UCSD-AML1 (cell line): ENCODE data around the gene ACOT13.
"Not testable (repeated sequence)": the region's sequence is repeated elsewhere in the genome, so short reads cannot be mapped to it uniquely, and the experiment has no call there.

ENCODE experiments used
- DNase-seq: peaks from one replicate; lab custom pipeline; 2025; ENCODE audit not compliant: unreplicated experiment; lab: John Stamatoyannopoulos, UW

Gene ACOT13

DNA sequence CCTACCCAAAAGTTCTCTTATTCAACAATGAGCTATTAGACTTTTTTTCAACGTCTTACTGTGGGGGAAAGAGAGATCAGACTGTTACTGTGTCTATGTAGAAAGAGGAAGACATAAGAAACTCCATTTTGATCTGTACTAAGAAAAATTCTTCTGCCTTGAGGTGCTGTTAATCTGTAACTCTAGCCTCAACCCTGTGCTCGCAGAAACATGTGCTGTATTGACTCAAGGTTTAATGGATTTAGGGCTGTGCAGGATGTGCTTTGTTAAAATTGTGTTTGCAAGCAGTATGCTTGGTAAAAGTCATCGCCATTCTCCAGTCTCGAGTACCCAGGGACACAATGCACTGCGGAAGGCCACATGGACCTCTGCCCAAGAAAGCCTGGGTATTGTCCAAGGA, 5.1 kb upstream of the ACOT13 start:
- DNase-seq = not testable (repeated sequence)

DNA sequence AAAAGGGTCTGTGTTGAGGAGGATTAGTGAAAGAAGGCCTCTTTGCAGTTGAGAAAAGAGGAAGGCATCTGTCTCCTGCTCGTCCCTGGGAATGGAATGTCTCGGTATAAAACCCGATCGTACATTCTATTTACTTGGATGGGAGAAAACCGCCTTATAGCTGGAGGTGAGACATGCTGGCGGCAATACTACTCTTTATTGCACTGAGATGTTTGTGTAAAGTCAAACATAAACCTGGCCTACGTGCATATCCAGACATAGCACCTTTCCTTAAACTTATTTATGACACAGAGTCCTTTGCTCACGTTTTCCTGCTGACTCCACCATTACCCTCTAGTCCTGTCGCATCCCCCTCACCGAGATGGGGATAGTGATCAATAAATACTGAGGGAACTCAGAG, 4.6 kb upstream of the ACOT13 start:
- DNase-seq = no peak

DNA sequence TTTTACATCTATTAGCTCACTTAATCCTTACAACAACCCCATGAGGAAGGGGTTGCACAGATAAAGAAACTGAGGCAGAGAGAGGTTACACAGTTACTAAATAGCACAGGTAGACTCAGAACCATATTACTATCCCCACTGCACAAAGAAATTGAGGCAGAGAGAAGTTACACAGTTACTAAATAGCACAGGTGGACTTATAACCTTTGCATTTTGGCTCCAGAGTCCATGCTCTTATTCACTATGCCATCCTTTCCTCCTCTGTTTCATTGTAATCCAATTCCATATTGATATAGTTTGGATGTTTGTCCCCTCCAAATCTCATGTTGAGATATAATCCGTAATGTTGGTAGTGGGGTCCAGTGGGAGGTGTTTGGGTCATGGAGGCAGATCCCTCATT, 3.7 kb upstream of the ACOT13 start:
- DNase-seq = no peak

DNA sequence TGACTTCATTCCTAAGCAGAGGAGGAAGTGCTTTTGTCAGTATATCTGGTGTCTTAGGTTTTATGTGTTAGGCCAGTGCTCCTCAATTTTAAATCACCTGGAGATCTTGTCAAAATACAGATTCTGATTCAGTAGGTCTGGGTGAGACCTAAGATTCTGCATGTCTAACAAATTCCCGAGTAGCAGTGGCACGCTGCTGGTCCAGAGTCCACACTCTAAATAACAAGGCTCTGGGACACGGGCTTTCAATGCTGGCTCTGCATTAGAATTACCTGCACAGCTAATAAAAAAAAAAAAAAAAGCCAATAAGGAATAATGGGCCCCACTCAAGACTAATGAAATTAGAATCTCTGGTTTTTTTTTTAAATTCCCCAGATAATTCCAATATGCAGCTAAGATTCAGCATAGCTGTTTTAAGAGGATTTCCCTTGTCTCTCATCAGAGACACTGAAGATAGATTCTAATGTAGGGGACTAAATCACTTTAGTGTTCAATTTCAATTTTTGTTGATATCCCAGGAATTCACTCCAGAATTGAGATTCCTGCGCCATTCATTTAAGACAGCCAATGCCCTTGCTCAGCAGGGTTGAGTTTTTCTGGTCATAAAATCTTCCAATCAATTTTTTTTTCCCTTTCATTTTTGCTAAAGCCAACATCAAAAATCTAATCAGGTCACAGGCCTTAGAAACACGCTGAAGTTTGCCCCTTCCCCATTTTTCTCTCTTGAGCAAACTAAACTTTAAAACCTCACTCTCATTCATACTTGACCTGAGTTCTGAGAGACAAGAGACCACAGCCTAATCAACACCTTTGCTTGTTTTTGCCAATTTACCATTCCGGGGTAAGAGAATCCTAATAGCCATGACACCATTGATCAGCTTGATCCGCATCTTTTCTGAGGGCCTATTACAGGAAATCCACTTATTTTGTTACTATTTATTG, 2.6 kb upstream of the ACOT13 start:
- no peak for DNase-seq

- DNase-seq = no peak
These were observed 708 bp upstream of the ACOT13 start for GRCh38 chr6:24666097-24666640.

GRCh38 chr6:24667378-24667803, 514 bp downstream of the ACOT13 start:
- no peak for DNase-seq

- DNase-seq = not testable (repeated sequence)
These were observed 1.5 kb downstream of the ACOT13 start for GRCh38 chr6:24668066-24668996.

DNA sequence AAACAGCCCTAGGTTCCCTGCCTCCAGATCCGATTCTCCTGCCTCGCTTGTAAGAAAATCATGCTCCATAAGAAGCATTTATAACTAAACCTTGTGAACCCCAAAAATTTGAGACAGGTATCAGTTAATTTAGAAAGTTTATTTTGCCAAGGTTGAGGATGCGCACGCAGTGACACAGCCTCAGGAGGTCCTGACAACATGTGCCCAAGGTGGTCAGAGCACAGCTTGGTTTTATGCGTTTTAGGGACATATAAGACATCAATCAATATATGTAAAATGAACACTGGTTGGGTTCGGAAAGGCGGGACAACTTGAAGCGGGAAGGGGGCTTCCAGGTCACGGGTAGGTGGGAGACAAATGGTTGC, 2.1 kb downstream of the ACOT13 start:
- no peak for DNase-seq

- DNase-seq = not testable (repeated sequence)
These were observed 3.6 kb downstream of the ACOT13 start for GRCh38 chr6:24670492-24670891.

DNA sequence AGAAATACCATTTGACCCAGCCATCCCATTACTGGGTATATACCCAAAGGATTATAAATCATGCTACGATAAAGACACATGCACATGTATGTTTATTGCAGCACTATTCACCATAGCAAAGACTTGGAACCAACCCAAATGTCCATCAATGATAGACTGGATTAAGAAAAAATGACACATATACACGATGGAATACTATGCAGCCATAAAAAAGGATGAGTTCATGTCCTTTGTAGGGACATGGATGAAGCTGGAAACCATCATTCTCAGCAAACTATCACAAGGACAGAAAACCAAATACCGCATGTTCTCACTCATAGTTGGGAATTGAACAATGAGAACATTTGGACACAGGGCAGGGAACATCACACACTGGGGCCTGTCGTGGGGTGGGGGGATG, 4.2 kb downstream of the ACOT13 start:
- DNase-seq = not testable (repeated sequence)

GRCh38 chr6:24672620-24673182, 5.8 kb downstream of the ACOT13 start:
- DNase-seq = no peak

DNA sequence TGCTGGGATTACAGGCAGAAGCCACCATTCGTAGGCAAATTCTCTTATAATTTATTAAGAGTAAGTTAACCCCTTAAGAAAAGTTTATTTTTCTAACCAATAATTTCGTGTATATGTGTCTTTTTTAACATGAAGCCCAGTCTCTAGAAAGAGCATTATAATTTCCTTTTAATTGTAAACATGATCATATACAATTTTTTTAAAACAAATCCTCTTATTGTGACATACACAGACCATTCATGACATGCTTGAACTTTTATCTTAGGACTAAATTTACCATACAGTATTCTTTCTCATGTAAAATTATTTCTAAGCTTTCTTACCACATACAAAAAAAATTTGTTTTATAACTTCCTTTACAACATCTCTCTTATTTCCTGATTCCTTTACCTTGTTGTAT, 6.7 kb downstream of the ACOT13 start:
- DNase-seq = no peak

- DNase-seq = not testable (repeated sequence)
These were observed 12.0 kb downstream of the ACOT13 start for GRCh38 chr6:24678792-24679352.

DNA sequence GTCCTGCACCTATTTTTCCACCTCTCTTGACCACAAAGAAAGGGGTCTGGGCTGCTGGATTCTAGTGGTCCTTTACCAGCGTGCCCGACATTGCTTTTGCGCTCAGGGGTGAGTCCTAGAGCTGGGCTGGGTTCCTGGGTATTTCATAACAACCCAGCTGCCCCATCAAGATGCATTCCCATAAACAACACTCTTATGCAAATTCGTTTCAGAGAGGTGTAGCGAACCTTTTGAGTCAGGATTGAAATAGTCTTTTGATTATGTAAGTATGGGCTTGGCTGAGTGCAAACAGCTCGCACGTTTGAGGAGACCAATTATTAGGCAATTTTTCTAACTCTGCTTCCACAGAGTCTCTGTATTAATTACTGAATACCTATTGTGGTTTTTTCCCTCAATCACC, 13.7 kb downstream of the ACOT13 start:
- no peak for DNase-seq

DNA sequence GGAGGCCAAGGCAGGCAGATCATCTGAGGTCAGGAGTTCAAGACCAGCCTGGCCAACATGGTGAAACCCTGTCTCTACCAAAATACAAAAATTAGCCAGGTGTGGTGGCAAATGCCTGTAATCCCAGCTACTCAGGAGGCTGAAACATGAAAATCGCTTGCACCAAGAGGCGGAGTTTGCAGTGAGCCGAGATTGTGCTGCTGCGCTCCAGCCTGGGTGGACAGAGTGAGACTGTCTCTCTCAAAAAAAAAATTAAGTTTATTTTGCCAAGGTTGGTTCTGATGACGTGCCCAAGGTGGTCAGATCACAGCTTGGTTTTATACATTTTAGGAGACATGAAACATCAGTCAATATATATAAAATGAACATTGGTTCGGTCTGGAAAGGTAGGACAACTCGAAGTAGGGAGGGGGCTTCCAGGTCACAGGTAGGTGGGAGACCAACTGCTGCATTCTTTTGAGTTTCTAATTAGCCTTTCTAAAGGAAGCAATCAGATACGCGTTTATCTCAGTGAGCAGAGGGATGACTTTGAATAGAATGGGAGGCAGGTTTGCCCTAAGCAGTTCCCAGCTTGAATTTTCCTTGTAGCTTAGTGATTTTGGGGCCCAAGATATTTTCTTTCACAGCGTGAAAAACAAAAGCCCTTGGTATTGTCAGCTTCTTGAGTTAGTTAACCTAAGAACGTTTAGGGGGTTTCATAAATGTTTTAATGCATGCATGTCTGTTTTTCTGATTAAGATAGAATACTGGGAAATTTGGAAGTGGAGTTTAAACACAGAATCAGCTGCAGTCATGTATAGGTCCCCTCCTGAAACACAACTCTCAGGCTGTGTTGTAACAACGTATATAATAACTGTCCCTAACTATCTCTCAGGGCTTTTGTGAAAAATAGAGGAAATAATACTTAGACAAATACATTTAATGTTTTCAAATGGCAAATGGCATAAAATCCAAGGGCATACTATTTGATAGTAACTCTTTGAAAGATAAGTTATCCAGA, 16.7 kb downstream of the ACOT13 start:
- no peak for DNase-seq

DNA sequence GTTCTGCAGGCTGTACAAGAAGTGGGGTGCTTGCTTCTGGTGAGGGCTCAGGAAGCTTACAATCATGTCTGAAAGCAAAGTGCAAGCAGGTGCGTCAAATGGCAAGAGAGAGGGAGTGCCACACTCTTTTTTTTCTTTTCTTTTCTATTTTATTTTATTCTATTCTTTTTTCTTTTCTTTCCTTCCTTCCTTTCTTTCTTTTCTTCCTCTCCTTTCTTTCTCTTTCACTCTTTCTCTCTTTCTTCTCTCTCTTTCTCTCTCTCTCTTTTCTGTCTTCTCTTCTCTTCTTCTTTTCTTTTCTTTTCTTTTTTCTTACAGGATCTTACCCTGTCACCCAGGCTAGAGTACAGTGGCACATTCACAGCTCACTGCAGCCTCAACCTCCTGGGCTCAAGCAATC, 19.5 kb downstream of the ACOT13 start:
- no peak for DNase-seq

DNA sequence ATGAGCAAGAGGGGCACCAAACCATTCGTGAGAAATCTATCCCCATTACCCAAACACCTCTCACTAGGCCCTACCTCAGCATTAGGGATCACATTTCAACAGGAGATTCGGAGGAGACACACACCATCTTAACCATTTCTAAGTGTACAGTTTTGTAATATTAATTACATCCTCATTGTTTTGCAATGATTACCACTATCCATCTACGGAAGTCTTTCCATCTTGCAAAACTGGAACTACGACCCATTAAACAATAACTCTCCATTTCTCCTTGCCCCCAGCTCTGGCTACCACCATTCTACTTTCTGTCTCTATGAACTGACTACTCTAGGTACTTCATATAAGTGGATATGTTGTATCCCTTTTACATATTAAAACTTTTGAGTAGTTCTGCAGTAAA, 20.1 kb downstream of the ACOT13 start:
- DNase-seq = no peak

DNA sequence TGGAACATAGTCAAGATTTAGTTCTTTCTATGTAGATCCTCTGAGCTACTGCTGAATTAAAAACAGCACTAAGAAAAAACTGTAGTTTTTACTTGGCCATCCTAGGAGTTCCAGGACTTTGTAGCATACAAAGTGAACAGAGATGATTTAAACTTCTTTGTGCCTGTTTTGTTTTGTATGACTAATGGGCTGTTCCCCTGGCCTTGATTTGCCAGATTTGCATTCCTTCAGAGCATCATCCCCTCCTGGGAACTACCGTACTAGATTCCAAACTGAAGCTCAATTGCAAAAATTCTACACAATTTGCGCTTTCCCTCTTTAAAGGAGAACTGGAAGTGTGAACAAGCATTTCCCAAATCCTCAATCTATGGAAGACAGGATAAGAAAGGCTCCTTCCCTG, 23.1 kb downstream of the ACOT13 start:
- DNase-seq = no peak

- DNase-seq = no peak
These were observed 23.7 kb downstream of the ACOT13 start for GRCh38 chr6:24690593-24690992.

DNA sequence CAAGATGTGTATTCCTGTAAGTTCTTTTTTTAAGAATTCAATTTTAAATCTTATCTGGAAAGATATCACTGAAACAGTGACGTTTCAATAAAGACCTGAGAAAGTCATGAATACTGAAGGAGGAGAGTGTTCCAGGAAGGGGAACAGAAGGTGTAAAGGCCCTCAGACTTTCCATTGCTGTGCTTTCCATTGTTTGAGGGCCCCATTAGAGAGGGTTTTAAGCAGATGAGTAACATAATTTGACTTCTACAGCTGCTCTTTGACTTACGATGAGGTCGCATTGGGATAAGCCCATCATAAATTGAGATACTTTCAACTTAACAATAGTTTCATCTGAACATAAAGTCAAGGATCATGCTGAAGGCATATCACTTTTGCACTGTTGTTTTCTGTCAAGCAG, 24.7 kb downstream of the ACOT13 start:
- no peak for DNase-seq
